Aorta (tissue), 5 donors: ENCODE data around the gene ZBBX. TPM values are rescaled to one million over a fixed set of nuclear protein-coding genes. Genes with fewer than 3 reads are reported as not detected.

ENCODE experiments used
- ATAC-seq: fragments of 200-7000 bp; cut with Tn5 transposase; one replicate; pipeline ENCODE4 v1.9.1; 2022; ENCODE audit warnings: moderate library complexity; ENCODE audit not compliant: low FRiP score
- DNase-seq, 2 donors: peaks; one replicate each; pipeline ENCODE4 v3.0.0-alpha.2; 2020
- H3K27ac ChIP-seq, 2 donors: one replicate each; pipeline ENCODE4 v1.5.1; 2013; ENCODE audit warnings: low read length in 2 of 2, mild to moderate bottlenecking in 2 of 2, moderate library complexity in 2 of 2, control low read depth in 1 of 2, inconsistent platforms in 1 of 2, low read depth in 1 of 2
- H3K27me3 ChIP-seq, 2 donors: one replicate each; pipeline ENCODE4 v1.6.1; 2013; ENCODE audit warnings: control low read depth in 1 of 2, low read length in 1 of 2, mild to moderate bottlenecking in 1 of 2, moderate library complexity in 1 of 2; ENCODE audit not compliant: insufficient read depth in 2 of 2, control insufficient read depth in 1 of 2
- H3K36me3 ChIP-seq, 2 donors: one replicate each; pipeline ENCODE4 v1.6.1; 2013; ENCODE audit warnings: control low read depth in 1 of 2, low read length in 1 of 2, mild to moderate bottlenecking in 1 of 2; ENCODE audit not compliant: insufficient read depth in 2 of 2, control insufficient read depth in 1 of 2
- H3K4me1 ChIP-seq, 2 donors: one replicate each; pipeline ENCODE4 v1.6.1; 2013; ENCODE audit warnings: low read length in 2 of 2, control low read depth in 1 of 2, mild to moderate bottlenecking in 1 of 2, moderate library complexity in 1 of 2; ENCODE audit not compliant: insufficient read depth in 2 of 2, control insufficient read depth in 1 of 2
- H3K4me3 ChIP-seq, 2 donors: one replicate each; pipeline ENCODE4 v1.5.1; 2013; ENCODE audit warnings: low read length in 2 of 2, control low read depth in 1 of 2, mild to moderate bottlenecking in 1 of 2
- H3K9me3 ChIP-seq: one replicate; pipeline ENCODE4 v1.6.1; 2013; ENCODE audit warnings: mild to moderate bottlenecking, low read length; ENCODE audit not compliant: control insufficient read depth
- WGBS, 2 donors: extraction: QIAGEN DNeasy Blood & Tissue Kit; methylation state at CpG; one replicate each; pipeline ENCODE4 v1.1.7; 2013; 5-methylcytosine and 5-hydroxymethylcytosine counted together
- intact Hi-C, 2 donors: fragments of 100-400 bp; cut with DNase I; formaldehyde crosslinking; loops; one replicate each; pipeline versions ENCODE4 v1.14.2 to v1.15.0; 2022
- polyA plus RNA-seq, 2 donors: library from polyadenylated mRNA; stranded (reverse); fragments of 200-250 nt; gene quantifications; one replicate each; pipeline ENCODE4 v1.2.3, GENCODE V29; 2013
- total RNA-seq, 2 donors: library from RNA; stranded (reverse); fragmentation: NEBNext Ultra II Directional; extraction: Animal tissue kit (Norgen Biotek cat#: 25700); gene quantifications; one replicate each; pipeline ENCODE4 v1.2.1, GENCODE V29; 2021
- donor health status: healthy with polysubstance abuse.
- donor health status: Bipolar disorder and iron deficiency.
- donor health status: DM: no; HTN: no; CAD: no.
- donor health status: DM: no; HTN: no; CAD: no.
- donor health status: DM: yes; HTN: yes; CAD: no.

Gene ZBBX
- total and polyA plus RNA-seq, 4 donors = not detected

GRCh38 chr3:167375478-167375877, 4.6 kb downstream of the ZBBX start:
- 91 to 97% methylated on average over 6 of the region's 6 CpGs for WGBS, 2 donors
- ATAC-seq = no peak
- no peak overlapping the region for H3K27ac ChIP-seq

GRCh38 chr3:167372138-167372537, 8.0 kb downstream of the ZBBX start:
- ATAC-seq (no peak), DNase-seq (no peak)
- intact Hi-C loops = no loop called here
- WGBS, 2 donors = 73 to 79% methylated on average over 3 of the region's 3 CpGs
- Histone ChIP-seq H3K4me1 (no peaks in the 10 kb centered on the region), H3K27ac (no peak overlapping the region), H3K9me3 (no peaks in the 10 kb centered on the region), H3K4me3 (no peak overlapping the region), H3K36me3 (no peaks in the 10 kb centered on the region), H3K27me3 (no peaks in the 10 kb centered on the region)

More at GRCh38 chr3:167375478-167375877, 4.6 kb downstream of the ZBBX start:
- Histone ChIP-seq H3K27me3 (no peaks in the 10 kb centered on the region), H3K36me3 (no peaks in the 10 kb centered on the region), H3K9me3 (no peaks in the 10 kb centered on the region), H3K4me3 (no peak overlapping the region), H3K4me1 (no peaks in the 10 kb centered on the region)
- intact Hi-C loops = no loop called here
- no peak for DNase-seq

- H3K4me1 ChIP-seq = no peaks in the 10 kb centered on the region
- H3K9me3 ChIP-seq = no peaks in the 10 kb centered on the region
- H3K36me3 ChIP-seq = no peaks in the 10 kb centered on the region
- no peak overlapping the region for H3K4me3 ChIP-seq
- H3K27me3 ChIP-seq = no peaks in the 10 kb centered on the region
- no peak for DNase-seq
- WGBS, 2 donors = 97% methylated on average over 1 of the region's 1 CpG
- ATAC-seq = no peak
- intact Hi-C loops = no loop called here
- H3K27ac ChIP-seq = no peak overlapping the region
Observed at GRCh38 chr3:167361948-167362347, 18.1 kb downstream of the ZBBX start.

- intact Hi-C loops = no loop called here
- Histone ChIP-seq H3K36me3 (no peaks in the 10 kb centered on the region), H3K9me3 (no peaks in the 10 kb centered on the region), H3K27ac (no peak overlapping the region), H3K4me1 (no peaks in the 10 kb centered on the region), H3K4me3 (no peak overlapping the region), H3K27me3 (no peaks in the 10 kb centered on the region)
- no peak for DNase-seq
- 71 to 76% methylated on average over 1 of the region's 1 CpG for WGBS, 2 donors
- ATAC-seq = no peak
Observed at GRCh38 chr3:167361306-167361705, 18.8 kb downstream of the ZBBX start.

GRCh38 chr3:167355446-167355845, 24.7 kb downstream of the ZBBX start:
- intact Hi-C loops = no loop called here
- Histone ChIP-seq H3K9me3 (no peaks in the 10 kb centered on the region), H3K4me1 (no peaks in the 10 kb centered on the region), H3K36me3 (no peaks in the 10 kb centered on the region), H3K4me3 (no peak overlapping the region), H3K27me3 (no peaks in the 10 kb centered on the region), H3K27ac (no peak overlapping the region)
- ATAC-seq (no peak), DNase-seq (no peak)

- no peaks in the 10 kb centered on the region for H3K36me3 ChIP-seq
- H3K27me3 ChIP-seq = no peaks in the 10 kb centered on the region
- no peaks in the 10 kb centered on the region for H3K9me3 ChIP-seq
- intact Hi-C loops = no loop called here
- no peak overlapping the region for H3K4me3 ChIP-seq
- no peaks in the 10 kb centered on the region for H3K4me1 ChIP-seq
- DNase-seq (no peak), ATAC-seq (no peak)
- 37 to 38% methylated on average over 1 of the region's 1 CpG for WGBS, 2 donors
- H3K27ac ChIP-seq = no peak overlapping the region
Observed at GRCh38 chr3:167354751-167355150, 25.3 kb downstream of the ZBBX start.

- intact Hi-C loops = no loop called here
- WGBS, 2 donors = 19 to 23% methylated on average over 2 of the region's 2 CpGs
- Histone ChIP-seq H3K27me3 (no peaks in the 10 kb centered on the region), H3K4me3 (no peak overlapping the region), H3K4me1 (no peaks in the 10 kb centered on the region), H3K36me3 (no peaks in the 10 kb centered on the region), H3K9me3 (no peaks in the 10 kb centered on the region), H3K27ac (no peak overlapping the region)
- DNase-seq = no peak
- no peak for ATAC-seq
Observed at GRCh38 chr3:167350245-167350862, 29.7 kb downstream of the ZBBX start.

GRCh38 chr3:167346171-167346570, 33.9 kb downstream of the ZBBX start:
- no peaks in the 10 kb centered on the region for H3K36me3 ChIP-seq
- H3K4me1 ChIP-seq = no peaks in the 10 kb centered on the region
- ATAC-seq (no peak), DNase-seq (no peak)
- H3K4me3 ChIP-seq = no peak overlapping the region
- H3K9me3 ChIP-seq = no peaks in the 10 kb centered on the region
- intact Hi-C loops = no loop called here
- no peaks in the 10 kb centered on the region for H3K27me3 ChIP-seq
- 79% methylated on average over 1 of the region's 1 CpG for WGBS, 2 donors
- no peak overlapping the region for H3K27ac ChIP-seq

GRCh38 chr3:167330993-167331785, 48.9 kb downstream of the ZBBX start:
- H3K9me3 ChIP-seq = peaks cover 1% of the 10 kb centered on the region
- no peak overlapping the region for H3K4me3 ChIP-seq
- ATAC-seq (no peak), DNase-seq (no peak)
- no peaks in the 10 kb centered on the region for H3K27me3 ChIP-seq
- no peaks in the 10 kb centered on the region for H3K36me3 ChIP-seq
- no peaks in the 10 kb centered on the region for H3K4me1 ChIP-seq
- no peak overlapping the region for H3K27ac ChIP-seq
- 67 to 72% methylated on average over 5 of the region's 5 CpGs for WGBS, 2 donors
- intact Hi-C loops = no loop called here
